DOHH2 (cell line): Measurements from ENCODE around the gene STUM.

Source experiments
- H3F3A ChIP-seq: fragments of 200-600 bp; sonication (generic), shearing (Covaris generic); 2 replicates; pipeline ENCODE4 v1.6.0; 2016; ENCODE audit warnings: antibody characterized with exemption, mild to moderate bottlenecking; ENCODE audit not compliant: control insufficient read depth, insufficient read depth
- H3K27ac ChIP-seq: fragments of 200-600 bp; sonication (generic); 2 replicates; pipeline ENCODE4 v1.5.1; 2014; ENCODE audit warnings: low read depth, mild to moderate bottlenecking, low read length, moderate library complexity
- H3K27me3 ChIP-seq: fragments of 200-600 bp; sonication (generic); 2 replicates; pipeline ENCODE4 v1.6.1; 2014; ENCODE audit warnings: mild to moderate bottlenecking, low read length, mixed read lengths; ENCODE audit not compliant: control insufficient read depth
- H3K36me3 ChIP-seq: fragments of 200-600 bp; sonication (generic); 2 replicates; pipeline ENCODE4 v1.6.1; 2014; ENCODE audit warnings: mild to moderate bottlenecking, low read length, moderate library complexity, mixed read lengths; ENCODE audit not compliant: control insufficient read depth
- H3K4me1 ChIP-seq: fragments of 200-600 bp; sonication (generic); 2 replicates; pipeline ENCODE4 v1.6.1; 2014; ENCODE audit warnings: mild to moderate bottlenecking, low read length, mixed read lengths; ENCODE audit not compliant: control insufficient read depth
- H3K4me2 ChIP-seq: fragments of 200-600 bp; sonication (generic); 2 replicates; pipeline ENCODE4 v1.6.0; 2014; ENCODE audit warnings: mild to moderate bottlenecking, low read length, moderate library complexity
- H3K4me3 ChIP-seq: fragments of 200-600 bp; sonication (generic); 2 replicates; pipeline ENCODE4 v1.5.1; 2014; ENCODE audit warnings: mild to moderate bottlenecking, low read length, mixed read lengths
- H3K79me2 ChIP-seq: fragments of 200-600 bp; sonication (generic); 2 replicates; pipeline ENCODE4 v1.6.1; 2014; ENCODE audit warnings: mild to moderate bottlenecking, low read length, mixed read lengths; ENCODE audit not compliant: control insufficient read depth
- H3K9me2 ChIP-seq: fragments of 200-600 bp; sonication (generic); replicated peaks from 2 replicates; pipeline ENCODE4 v1.6.1; 2014; ENCODE audit warnings: mild to moderate bottlenecking, low read length, mixed read lengths; ENCODE audit not compliant: control insufficient read depth
- H3K9me3 ChIP-seq: fragments of 200-600 bp; sonication (generic); 2 replicates; pipeline ENCODE4 v1.6.1; 2014; ENCODE audit warnings: antibody characterized with exemption, low read length, mixed read lengths; ENCODE audit not compliant: control insufficient read depth, insufficient read depth
- H4K20me1 ChIP-seq: fragments of 200-600 bp; sonication (generic); 2 replicates; pipeline ENCODE4 v1.6.0; 2014; ENCODE audit warnings: low read depth, mild to moderate bottlenecking, antibody characterized with exemption, low read length, moderate library complexity; ENCODE audit not compliant: control insufficient read depth, insufficient read depth
- CTCF ChIP-seq: fragments of 200-600 bp; sonication (generic); IDR thresholded peaks from one replicate; pipeline ENCODE4 v1.5.1; 2014; ENCODE audit warnings: antibody characterized with exemption, mild to moderate bottlenecking, low read depth, low read length; ENCODE audit not compliant: poor library complexity, severe bottlenecking
- EZH2phosphoT487 ChIP-seq: fragments of 200-600 bp; sonication (generic); IDR thresholded peaks from 2 replicates; pipeline ENCODE4 v1.6.1; 2017; ENCODE audit warnings: borderline replicate concordance, mild to moderate bottlenecking, antibody characterized with exemption, low read length, moderate library complexity, mixed read lengths

The STUM gene

GRCh38 chr1:226650236-226650841 is 101.8 kb downstream of the STUM start:
- Histone ChIP-seq H3K27ac (peak overlapping the region; percentile 42), H3K4me1 (peaks cover 23% of the 10 kb centered on the region), H3K4me2 (peak overlapping the region; percentile 28), H3K9me3 (no peaks in the 10 kb centered on the region), H3K36me3 (peaks cover 58% of the 10 kb centered on the region), H3K4me3 (no peak overlapping the region), H4K20me1 (no peaks in the 10 kb centered on the region), H3K27me3 (no peaks in the 10 kb centered on the region), H3K9me2 (no peaks in the 10 kb centered on the region), H3F3A (peaks cover 18% of the 10 kb centered on the region), H3K79me2 (peaks cover 30% of the 10 kb centered on the region)
- TF ChIP-seq CTCF (peak; percentile 59), EZH2phosphoT487 (no peak)

- H3K4me3 ChIP-seq, result no peak overlapping the region
- H3K27me3 ChIP-seq, result no peaks in the 10 kb centered on the region
- H4K20me1 ChIP-seq, result no peaks in the 10 kb centered on the region
- peak overlapping the region; percentile 28 for H3K4me2 ChIP-seq
- H3K9me2 ChIP-seq, result no peaks in the 10 kb centered on the region
- peaks cover 15% of the 10 kb centered on the region for H3K4me1 ChIP-seq
- no peak for TF ChIP-seq EZH2phosphoT487
- TF ChIP-seq CTCF, result no peak
- H3K36me3 ChIP-seq, result peaks cover 57% of the 10 kb centered on the region
- H3K79me2 ChIP-seq, result peaks cover 31% of the 10 kb centered on the region
- H3F3A ChIP-seq, result peaks cover 26% of the 10 kb centered on the region
- H3K9me3 ChIP-seq, result no peaks in the 10 kb centered on the region
- 0 out of 2 replicates have a peak overlapping the region, but pooled peaks have one; percentile 42 for H3K27ac ChIP-seq
These were observed 102.6 kb downstream of the STUM start for GRCh38 chr1:226651041-226651731.

GRCh38 chr1:226651732-226652105 is 103.2 kb downstream of the STUM start:
- TF ChIP-seq EZH2phosphoT487 (no peak), CTCF (no peak)
- H3K4me1 ChIP-seq, result peaks cover 9% of the 10 kb centered on the region
- H3K4me3 ChIP-seq, result no peak overlapping the region
- peaks cover 53% of the 10 kb centered on the region for H3K36me3 ChIP-seq
- no peak overlapping the region for H3K4me2 ChIP-seq
- H3K79me2 ChIP-seq, result peaks cover 35% of the 10 kb centered on the region
- H4K20me1 ChIP-seq, result no peaks in the 10 kb centered on the region
- peaks cover 29% of the 10 kb centered on the region for H3F3A ChIP-seq
- H3K9me3 ChIP-seq, result no peaks in the 10 kb centered on the region
- no peak overlapping the region for H3K27ac ChIP-seq
- no peaks in the 10 kb centered on the region for H3K9me2 ChIP-seq
- H3K27me3 ChIP-seq, result no peaks in the 10 kb centered on the region
